GM10266 (cell line): Measurements from ENCODE around the gene DAPK2.
A peak's percentile ranks its signal among the peaks of the same experiment; 100 is the strongest.

Source experiments
- DNase-seq: peaks from one replicate; pipeline ENCODE4 v3.0.0; 2012; ENCODE audit errors: extremely low spot score
- CTCF ChIP-seq: IDR thresholded peaks from 2 replicates; pipeline ENCODE4 v1.5.1; 2012; ENCODE audit warnings: mild to moderate bottlenecking, low read depth; ENCODE audit not compliant: control insufficient read depth, insufficient read depth; ENCODE audit errors: missing control alignments

Gene DAPK2

GRCh38 chr15:63896336-63897115, 149.8 kb downstream of the DAPK2 start:
- DNase-seq = peak; percentile 79
- no peak for TF ChIP-seq CTCF

GRCh38 chr15:63895787-63896218, 150.5 kb downstream of the DAPK2 start:
- DNase-seq = no peak
- TF ChIP-seq CTCF = no peak

- DNase-seq = no peak
- no peak for TF ChIP-seq CTCF
Measured at GRCh38 chr15:63895194-63895593, 151.1 kb downstream of the DAPK2 start.

- no peak for TF ChIP-seq CTCF
- DNase-seq = no peak
Measured at GRCh38 chr15:63894662-63894949, 151.7 kb downstream of the DAPK2 start.

GRCh38 chr15:63893866-63894661, 152.2 kb downstream of the DAPK2 start:
- DNase-seq = no peak
- no peak for TF ChIP-seq CTCF

GRCh38 chr15:63892794-63893441, 153.4 kb downstream of the DAPK2 start:
- TF ChIP-seq CTCF = no peak
- DNase-seq = peak; percentile 48
